ENCODE data around the gene PACSIN3.

Gene PACSIN3

GRCh38 chr11:47152953-47153950, 33.0 kb downstream of the PACSIN3 start:
- Mint-ChIP-seq H3K4me3 (peak overlapping the region; percentile 30), H3K27ac (ENCODE audit: low read depth) (peak overlapping the region; percentile 93), H3K4me1 (peaks cover 36% of the 10 kb centered on the region)

GRCh38 chr11:47152126-47152952, 33.9 kb downstream of the PACSIN3 start:
- H3K27ac Mint-ChIP-seq (ENCODE audit: low read depth): peak overlapping the region; percentile 93
- DNase-seq (ENCODE audit: low spot score in 2 of 2): no peak
- H3K27me3 Mint-ChIP-seq: no peaks in the 10 kb centered on the region
- H3K4me1 Mint-ChIP-seq: peaks cover 36% of the 10 kb centered on the region
- H3K36me3 Mint-ChIP-seq (ENCODE audit: insufficient read depth): peaks cover 12% of the 10 kb centered on the region
- no peak for ATAC-seq (replicated peaks; ENCODE audit: extremely low read depth, poor library complexity, severe bottlenecking)
- no peaks in the 10 kb centered on the region for H3K9me3 Mint-ChIP-seq
- H3K4me3 Mint-ChIP-seq: no peak overlapping the region

More at GRCh38 chr11:47152953-47153950, 33.0 kb downstream of the PACSIN3 start:
- DNase-seq (ENCODE audit: low spot score in 2 of 2): peak in 1 of 2 donors; percentile 28
- no peaks in the 10 kb centered on the region for H3K27me3 Mint-ChIP-seq
- no peaks in the 10 kb centered on the region for H3K9me3 Mint-ChIP-seq
- peaks cover 12% of the 10 kb centered on the region for H3K36me3 Mint-ChIP-seq (ENCODE audit: insufficient read depth)
- peak; percentile 35 for ATAC-seq (replicated peaks; ENCODE audit: extremely low read depth, poor library complexity, severe bottlenecking)

- no peak overlapping the region for H3K27ac Mint-ChIP-seq (ENCODE audit: low read depth)
Observed at GRCh38 chr11:47149782-47150181, 36.5 kb downstream of the PACSIN3 start.

DNA sequence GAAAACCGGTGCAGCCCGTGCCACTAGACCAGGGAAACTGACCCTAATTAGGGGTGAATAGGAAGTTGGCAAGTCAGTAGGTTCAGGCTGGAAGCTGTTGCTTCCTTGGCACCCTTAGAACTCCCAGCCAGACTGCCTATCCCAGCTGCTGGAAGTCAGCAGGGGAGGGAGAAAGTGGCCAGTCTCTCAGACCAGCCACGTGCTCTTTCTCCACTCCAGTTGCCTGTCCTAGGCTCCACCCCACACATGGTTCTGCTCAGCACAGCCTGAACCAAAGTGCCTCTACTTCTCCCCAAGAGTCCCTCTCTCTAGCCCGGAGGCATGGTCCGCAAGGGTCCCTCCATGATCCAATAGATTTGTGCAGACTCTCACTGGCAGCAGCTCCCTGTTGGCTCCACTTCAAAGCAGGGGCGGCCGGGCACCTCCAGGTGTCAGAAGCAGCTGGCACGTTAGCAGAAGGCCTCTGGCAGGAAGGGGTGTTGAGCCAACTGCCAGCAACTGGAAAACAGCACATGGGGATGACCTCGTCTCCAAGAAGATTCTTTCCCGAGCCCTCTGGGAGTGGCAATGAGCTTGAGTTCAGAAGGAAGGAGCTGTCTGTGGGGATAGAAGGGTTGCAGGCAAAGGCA, 37.2 kb downstream of the PACSIN3 start:
- DNase-seq (ENCODE audit: low spot score in 2 of 2) (no peak), ATAC-seq (replicated peaks; ENCODE audit: extremely low read depth, poor library complexity, severe bottlenecking) (no peak)
- Mint-ChIP-seq H3K36me3 (ENCODE audit: insufficient read depth) (peaks cover 10% of the 10 kb centered on the region), H3K9me3 (no peaks in the 10 kb centered on the region), H3K27me3 (no peaks in the 10 kb centered on the region), H3K4me3 (no peak overlapping the region), H3K4me1 (peaks cover 13% of the 10 kb centered on the region), H3K27ac (ENCODE audit: low read depth) (no peak overlapping the region)

More at GRCh38 chr11:47149782-47150181, 36.5 kb downstream of the PACSIN3 start:
- Mint-ChIP-seq H3K9me3 (no peaks in the 10 kb centered on the region), H3K27me3 (no peaks in the 10 kb centered on the region), H3K4me1 (peaks cover 21% of the 10 kb centered on the region), H3K36me3 (ENCODE audit: insufficient read depth) (peaks cover 12% of the 10 kb centered on the region), H3K4me3 (no peak overlapping the region)
- DNase-seq (ENCODE audit: low spot score in 2 of 2) (no peak), ATAC-seq (replicated peaks; ENCODE audit: extremely low read depth, poor library complexity, severe bottlenecking) (no peak)

DNA sequence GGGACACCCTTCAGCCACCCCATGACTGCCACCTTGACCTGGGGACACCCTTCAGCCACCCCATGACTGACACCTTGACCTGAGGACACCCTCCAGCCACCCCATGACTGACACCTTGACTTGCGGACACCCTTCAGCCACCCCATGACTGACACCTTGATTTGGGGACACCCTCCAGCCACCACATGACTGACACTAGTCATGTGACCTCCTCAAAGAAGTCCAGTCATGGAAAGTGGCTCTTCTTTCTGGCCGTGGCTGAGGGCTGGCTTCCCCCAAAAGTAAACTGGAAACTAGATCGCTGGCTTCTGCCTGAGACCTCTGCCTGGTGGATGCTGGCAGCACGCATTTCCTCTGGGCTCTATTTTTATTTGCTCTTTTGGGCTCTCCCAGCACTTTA, 38.0 kb downstream of the PACSIN3 start:
- Mint-ChIP-seq H3K4me1 (peaks cover 6% of the 10 kb centered on the region), H3K27ac (ENCODE audit: low read depth) (peak overlapping the region; percentile 48), H3K27me3 (no peaks in the 10 kb centered on the region), H3K9me3 (no peaks in the 10 kb centered on the region), H3K4me3 (no peak overlapping the region), H3K36me3 (ENCODE audit: insufficient read depth) (peaks cover 8% of the 10 kb centered on the region)
- no peak for ATAC-seq (replicated peaks; ENCODE audit: extremely low read depth, poor library complexity, severe bottlenecking)
- no peak for DNase-seq (ENCODE audit: low spot score in 2 of 2)

- Mint-ChIP-seq H3K9me3 (no peaks in the 10 kb centered on the region), H3K4me1 (no peaks in the 10 kb centered on the region), H3K27me3 (no peaks in the 10 kb centered on the region), H3K4me3 (no peak overlapping the region), H3K36me3 (ENCODE audit: insufficient read depth) (peaks cover 8% of the 10 kb centered on the region), H3K27ac (ENCODE audit: low read depth) (peak overlapping the region; percentile 48)
- no peak for DNase-seq (ENCODE audit: low spot score in 2 of 2)
- ATAC-seq (replicated peaks; ENCODE audit: extremely low read depth, poor library complexity, severe bottlenecking): no peak
Observed at GRCh38 chr11:47147681-47148080, 38.6 kb downstream of the PACSIN3 start.

- H3K27ac Mint-ChIP-seq (ENCODE audit: low read depth): peak overlapping the region; percentile 24
- DNase-seq (ENCODE audit: low spot score in 2 of 2) (no peak), ATAC-seq (replicated peaks; ENCODE audit: extremely low read depth, poor library complexity, severe bottlenecking) (no peak)
- H3K9me3 Mint-ChIP-seq: no peaks in the 10 kb centered on the region
- no peak overlapping the region for H3K4me3 Mint-ChIP-seq
- H3K27me3 Mint-ChIP-seq: no peaks in the 10 kb centered on the region
- no peaks in the 10 kb centered on the region for H3K4me1 Mint-ChIP-seq
- peaks cover 8% of the 10 kb centered on the region for H3K36me3 Mint-ChIP-seq (ENCODE audit: insufficient read depth)
Observed at GRCh38 chr11:47147250-47147649, 39.0 kb downstream of the PACSIN3 start.

- Mint-ChIP-seq H3K27me3 (no peaks in the 10 kb centered on the region), H3K4me3 (no peak overlapping the region), H3K4me1 (no peaks in the 10 kb centered on the region), H3K9me3 (no peaks in the 10 kb centered on the region), H3K27ac (ENCODE audit: low read depth) (no peak overlapping the region), H3K36me3 (ENCODE audit: insufficient read depth) (peaks cover 5% of the 10 kb centered on the region)
- ATAC-seq (replicated peaks; ENCODE audit: extremely low read depth, poor library complexity, severe bottlenecking) (no peak), DNase-seq (ENCODE audit: low spot score in 2 of 2) (no peak)
Observed at GRCh38 chr11:47144541-47144940, 41.7 kb downstream of the PACSIN3 start.

- H3K27ac Mint-ChIP-seq (ENCODE audit: low read depth): no peak overlapping the region
- no peak for DNase-seq (ENCODE audit: low spot score in 2 of 2)
- H3K36me3 Mint-ChIP-seq (ENCODE audit: insufficient read depth): peaks cover 2% of the 10 kb centered on the region
- no peak for ATAC-seq (replicated peaks; ENCODE audit: extremely low read depth, poor library complexity, severe bottlenecking)
- H3K9me3 Mint-ChIP-seq: no peaks in the 10 kb centered on the region
- H3K4me1 Mint-ChIP-seq: no peaks in the 10 kb centered on the region
- no peaks in the 10 kb centered on the region for H3K27me3 Mint-ChIP-seq
- H3K4me3 Mint-ChIP-seq: no peak overlapping the region
Observed at GRCh38 chr11:47143322-47143721, 42.9 kb downstream of the PACSIN3 start.

DNA sequence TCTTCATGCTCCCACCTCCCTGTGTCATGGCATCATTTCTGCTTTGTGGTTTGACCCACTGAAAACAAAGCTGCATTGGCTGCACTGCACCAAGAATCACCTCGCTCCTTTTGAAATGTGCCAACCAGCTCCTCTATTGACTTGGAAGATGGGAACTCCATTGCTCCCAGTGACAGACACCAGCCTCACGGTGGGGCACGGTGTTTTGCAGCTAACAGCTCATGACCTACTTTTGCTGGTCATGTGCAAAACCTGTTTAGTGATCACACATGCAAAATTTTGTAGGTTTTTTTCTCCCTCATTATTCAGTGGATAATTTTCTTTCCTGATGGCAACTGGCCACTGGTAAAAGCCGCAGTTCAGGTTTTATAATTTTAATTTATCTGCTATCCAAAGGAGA, 46.4 kb downstream of the PACSIN3 start:
- Mint-ChIP-seq H3K36me3 (ENCODE audit: insufficient read depth) (peaks cover 9% of the 10 kb centered on the region), H3K4me3 (no peak overlapping the region)
- DNase-seq (ENCODE audit: low spot score in 2 of 2): no peak

GRCh38 chr11:47137476-47137875, 48.8 kb downstream of the PACSIN3 start:
- no peak overlapping the region for H3K27ac Mint-ChIP-seq (ENCODE audit: low read depth)
- no peak for DNase-seq (ENCODE audit: low spot score in 2 of 2)
- ATAC-seq (replicated peaks; ENCODE audit: extremely low read depth, poor library complexity, severe bottlenecking): no peak
- no peaks in the 10 kb centered on the region for H3K9me3 Mint-ChIP-seq
- H3K27me3 Mint-ChIP-seq: no peaks in the 10 kb centered on the region
- peaks cover 9% of the 10 kb centered on the region for H3K36me3 Mint-ChIP-seq (ENCODE audit: insufficient read depth)
- H3K4me3 Mint-ChIP-seq: no peak overlapping the region
- peaks cover 5% of the 10 kb centered on the region for H3K4me1 Mint-ChIP-seq

More for the DNA sequence above, 46.4 kb downstream of the PACSIN3 start:
- Mint-ChIP-seq H3K27me3 (no peaks in the 10 kb centered on the region), H3K27ac (ENCODE audit: low read depth) (no peak overlapping the region), H3K9me3 (no peaks in the 10 kb centered on the region), H3K4me1 (peaks cover 5% of the 10 kb centered on the region)
- ATAC-seq (replicated peaks; ENCODE audit: extremely low read depth, poor library complexity, severe bottlenecking): no peak

GRCh38 chr11:47136921-47137320, 49.3 kb downstream of the PACSIN3 start:
- peaks cover 5% of the 10 kb centered on the region for H3K4me1 Mint-ChIP-seq
- DNase-seq (ENCODE audit: low spot score in 2 of 2) (no peak), ATAC-seq (replicated peaks; ENCODE audit: extremely low read depth, poor library complexity, severe bottlenecking) (no peak)
- peaks cover 9% of the 10 kb centered on the region for H3K36me3 Mint-ChIP-seq (ENCODE audit: insufficient read depth)
- no peaks in the 10 kb centered on the region for H3K9me3 Mint-ChIP-seq
- H3K27me3 Mint-ChIP-seq: no peaks in the 10 kb centered on the region
- H3K4me3 Mint-ChIP-seq: no peak overlapping the region
- H3K27ac Mint-ChIP-seq (ENCODE audit: low read depth): no peak overlapping the region

Data from central memory CD8-positive, alpha-beta T cell (primary cell).